MM.1S (cell line): ENCODE data around the gene LMNTD1.

Source experiments
- DNase-seq: peaks from one replicate; pipeline ENCODE4 v3.0.0-alpha.2; 2015
- H2AFZ ChIP-seq: fragments of 300-600 bp; sonication (generic); 2 replicates; pipeline ENCODE4 v1.6.0; 2016; ENCODE audit warnings: antibody characterized with exemption, low read length
- H3F3A ChIP-seq: fragments of 300-600 bp; sonication (generic); 2 replicates; pipeline ENCODE4 v1.6.1; 2016; ENCODE audit warnings: mild to moderate bottlenecking, antibody characterized with exemption, low read length, moderate library complexity, mixed read lengths; ENCODE audit not compliant: insufficient read depth
- H3K27ac ChIP-seq: fragments of 300-600 bp; sonication (generic); 2 replicates; pipeline ENCODE4 v1.5.1; 2016; ENCODE audit warnings: mild to moderate bottlenecking, low read length
- H3K27me3 ChIP-seq: fragments of 300-600 bp; sonication (generic); replicated peaks from 2 replicates; pipeline ENCODE4 v1.6.0; 2016; ENCODE audit warnings: low read length; ENCODE audit not compliant: insufficient read depth
- H3K36me3 ChIP-seq: fragments of 300-600 bp; sonication (generic); replicated peaks from 2 replicates; pipeline ENCODE4 v1.6.1; 2016; ENCODE audit warnings: mild to moderate bottlenecking, low read length, mixed read lengths; ENCODE audit not compliant: insufficient read depth
- H3K4me1 ChIP-seq: fragments of 300-600 bp; sonication (generic); 2 replicates; pipeline ENCODE4 v1.6.1; 2016; ENCODE audit warnings: low read length, mixed read lengths
- H3K4me2 ChIP-seq: fragments of 300-600 bp; sonication (generic); 2 replicates; pipeline ENCODE4 v1.6.0; 2016; ENCODE audit warnings: low read depth, low read length
- H3K4me3 ChIP-seq: fragments of 300-600 bp; sonication (generic); 2 replicates; pipeline ENCODE4 v1.5.1; 2016; ENCODE audit warnings: low read length, mixed read lengths
- H3K79me2 ChIP-seq: fragments of 300-600 bp; sonication (generic); 2 replicates; pipeline ENCODE4 v1.6.1; 2016; ENCODE audit warnings: mixed run types, low read length, mixed read lengths
- H3K9ac ChIP-seq: fragments of 300-600 bp; sonication (generic); 2 replicates; pipeline ENCODE4 v1.6.1; 2016; ENCODE audit warnings: low read length, mixed read lengths
- H3K9me2 ChIP-seq: fragments of 300-600 bp; sonication (generic); replicated peaks from 2 replicates; pipeline ENCODE4 v1.6.1; 2016; ENCODE audit warnings: mild to moderate bottlenecking, low read length, mixed read lengths; ENCODE audit not compliant: insufficient read depth
- H3K9me3 ChIP-seq: fragments of 300-600 bp; sonication (generic); replicated peaks from 2 replicates; pipeline ENCODE4 v1.6.1; 2016; ENCODE audit warnings: mild to moderate bottlenecking, low read length, mixed read lengths; ENCODE audit not compliant: insufficient read depth
- H4K20me1 ChIP-seq: fragments of 300-600 bp; sonication (generic); 2 replicates; pipeline ENCODE4 v1.6.1; 2016; ENCODE audit warnings: mild to moderate bottlenecking, low read length, moderate library complexity, mixed read lengths; ENCODE audit not compliant: insufficient read depth
- CTCF ChIP-seq: fragments of 300-600 bp; sonication (generic); IDR thresholded peaks from 2 replicates; pipeline ENCODE4 v1.5.1; 2016; ENCODE audit warnings: antibody characterized with exemption, low read length, mixed read lengths
- EZH2 ChIP-seq: fragments of 300-600 bp; sonication (generic); optimal IDR thresholded peaks from 2 replicates; pipeline ENCODE3; 2017; ENCODE audit warnings: low read depth, mild to moderate bottlenecking, antibody characterized with exemption, low read length, mixed read lengths
- EZH2phosphoT487 ChIP-seq: fragments of 300-600 bp; sonication (generic); IDR thresholded peaks from 2 replicates; pipeline ENCODE4 v1.6.1; 2018; ENCODE audit warnings: antibody characterized with exemption, low read length

Gene LMNTD1

GRCh38 chr12:25556153-25556552 is 3.1 kb upstream of the LMNTD1 start:
- Histone ChIP-seq H3K27ac (no peak overlapping the region), H3K79me2 (no peaks in the 10 kb centered on the region), H3K27me3 (no peaks in the 10 kb centered on the region), H3F3A (no peaks in the 10 kb centered on the region), H2AFZ (no peak overlapping the region), H3K4me2 (no peak overlapping the region), H3K9me2 (no peaks in the 10 kb centered on the region), H3K4me1 (no peaks in the 10 kb centered on the region), H3K9ac (no peak overlapping the region), H4K20me1 (no peaks in the 10 kb centered on the region), H3K9me3 (no peaks in the 10 kb centered on the region), H3K36me3 (no peaks in the 10 kb centered on the region), H3K4me3 (no peak overlapping the region)
- TF ChIP-seq EZH2phosphoT487 (no peak), CTCF (no peak), EZH2 (no peak)
- DNase-seq: no peak

GRCh38 chr12:25552681-25553080 is 402 bp downstream of the LMNTD1 start:
- DNase-seq: no peak
- Histone ChIP-seq H3K27ac (no peak overlapping the region), H3F3A (no peaks in the 10 kb centered on the region), H3K4me2 (no peak overlapping the region), H3K9me3 (no peaks in the 10 kb centered on the region), H3K4me3 (no peak overlapping the region), H4K20me1 (no peaks in the 10 kb centered on the region), H3K9ac (no peak overlapping the region), H3K36me3 (no peaks in the 10 kb centered on the region), H3K4me1 (no peaks in the 10 kb centered on the region), H3K79me2 (no peaks in the 10 kb centered on the region), H2AFZ (no peak overlapping the region), H3K9me2 (no peaks in the 10 kb centered on the region), H3K27me3 (no peaks in the 10 kb centered on the region)
- no peak for TF ChIP-seq CTCF
- no peak for TF ChIP-seq EZH2
- no peak for TF ChIP-seq EZH2phosphoT487

- Histone ChIP-seq H3K36me3 (no peaks in the 10 kb centered on the region), H3K9ac (no peak overlapping the region), H3K4me1 (no peaks in the 10 kb centered on the region), H3F3A (no peaks in the 10 kb centered on the region), H4K20me1 (no peaks in the 10 kb centered on the region), H3K4me3 (no peak overlapping the region), H3K27ac (no peak overlapping the region), H3K27me3 (no peaks in the 10 kb centered on the region), H3K4me2 (no peak overlapping the region), H3K79me2 (no peaks in the 10 kb centered on the region), H2AFZ (no peak overlapping the region), H3K9me3 (no peaks in the 10 kb centered on the region), H3K9me2 (no peaks in the 10 kb centered on the region)
- no peak for DNase-seq
- TF ChIP-seq EZH2phosphoT487 (no peak), CTCF (no peak), EZH2 (no peak)
Observed at GRCh38 chr12:25550186-25550585, 2.9 kb downstream of the LMNTD1 start.
